Endothelial cell of umbilical vein (primary cell): ENCODE data around the gene CDK6. TPM values are rescaled to one million over a fixed set of nuclear protein-coding genes. Genes with fewer than 3 reads are reported as not detected.

Experiments
- BruUV-seq: library from RNA; stranded (reverse); fragments of 400-500 nt; replicated peaks from 2 replicates; lab custom pipeline; 2021; lab: Mats Ljungman, UMichigan
- CTCF ChIA-PET: fragments of 300-600, 350-600 bp; sonication (Branson Sonifier 250); formaldehyde crosslinking; loops from one replicate; lab custom pipeline; 2021; ENCODE audit warnings: antibody characterized with exemption, inconsistent platforms; lab: Charles Lee
- POLR2A ChIA-PET: fragments of 300-600, 350-600 bp; sonication (Branson Sonifier 250); formaldehyde crosslinking; loops from one replicate; lab custom pipeline; 2021; ENCODE audit warnings: antibody characterized with exemption, inconsistent platforms; lab: Charles Lee
- DNase-seq: peaks from one replicate; pipeline ENCODE4 v3.0.0-alpha.2; 2011; ENCODE audit warnings: low read depth, low spot score
- FAIRE-seq: peaks from 2 replicates; lab custom pipeline; 2011; peaks lifted over from hg19 to GRCh38; lab: Jason Lieb, UNC
- H2AFZ ChIP-seq: 2 replicates; pipeline ENCODE4 v1.6.0; 2012; ENCODE audit warnings: low read depth, low read length, control low read depth, inconsistent platforms
- H3K27ac ChIP-seq: 2 replicates; pipeline ENCODE4 v1.5.1; 2011; ENCODE audit warnings: low read depth, mild to moderate bottlenecking, control low read depth, low read length, moderate library complexity; ENCODE audit not compliant: insufficient read depth
- H3K27me3 ChIP-seq, 2 experiments: 2 replicates each; pipeline versions ENCODE4 v1.6.0 to v1.6.1; 2011; ENCODE audit warnings: low read length in 2 of 2, mixed read lengths in 1 of 2; ENCODE audit not compliant: control insufficient read depth in 2 of 2, insufficient read depth in 2 of 2
- H3K36me3 ChIP-seq, 2 experiments: 2 replicates in 1 of 2; 3 replicates in 1 of 2; pipeline ENCODE4 v1.5.1; 2011; ENCODE audit warnings: low read length in 2 of 2, mild to moderate bottlenecking in 1 of 2, moderate library complexity in 1 of 2; ENCODE audit not compliant: control insufficient read depth in 2 of 2, insufficient read depth in 2 of 2; ENCODE audit errors: extremely low read depth in 1 of 2
- H3K4me1 ChIP-seq: 3 replicates; pipeline ENCODE4 v1.5.1; 2011; ENCODE audit warnings: mild to moderate bottlenecking, low read length; ENCODE audit not compliant: control insufficient read depth, insufficient read depth; ENCODE audit errors: extremely low read depth
- H3K4me2 ChIP-seq: 2 replicates; pipeline ENCODE4 v1.6.1; 2011; ENCODE audit warnings: low read length, control low read depth, mixed read lengths; ENCODE audit not compliant: insufficient read depth
- H3K4me3 ChIP-seq, 3 experiments: fragments of 200-600 bp in 1 of 3; sonication (generic), shearing (Covaris generic) in 1 of 3; replicated peaks in 1 of 3; 2 replicates each; pipeline ENCODE4 v1.5.1; 2011 to 2016; ENCODE audit warnings: control low read depth in 3 of 3, low read length in 3 of 3, mild to moderate bottlenecking in 2 of 3, inconsistent platforms in 1 of 3, low read depth in 1 of 3, moderate library complexity in 1 of 3; ENCODE audit not compliant: insufficient read depth in 1 of 3
- H3K79me2 ChIP-seq: 2 replicates; pipeline ENCODE4 v1.6.0; 2012; ENCODE audit warnings: low read length, inconsistent platforms; ENCODE audit not compliant: control insufficient read depth, insufficient read depth
- H3K9ac ChIP-seq: replicated peaks from 2 replicates; pipeline ENCODE3; 2011; ENCODE audit warnings: low read length, control low read depth; ENCODE audit not compliant: insufficient read depth; ENCODE audit errors: extremely low read depth
- H3K9me1 ChIP-seq: replicated peaks from 3 replicates; pipeline ENCODE4 v1.6.0; 2011; ENCODE audit warnings: mild to moderate bottlenecking, low read length; ENCODE audit not compliant: control insufficient read depth, insufficient read depth; ENCODE audit errors: extremely low read depth
- H3K9me3 ChIP-seq: replicated peaks from 2 replicates; pipeline ENCODE4 v1.5.1; 2012; ENCODE audit warnings: low read length, inconsistent platforms; ENCODE audit not compliant: control insufficient read depth, insufficient read depth
- H4K20me1 ChIP-seq: replicated peaks from 2 replicates; pipeline ENCODE3; 2011; ENCODE audit warnings: mild to moderate bottlenecking, low read length; ENCODE audit not compliant: control insufficient read depth, insufficient read depth; ENCODE audit errors: extremely low read depth
- EZH2 ChIP-seq: IDR thresholded peaks from 2 replicates; pipeline ENCODE4 v1.6.1; 2012; ENCODE audit warnings: borderline replicate concordance, low read depth, mild to moderate bottlenecking, moderate library complexity, low read length, inconsistent platforms; ENCODE audit not compliant: severe bottlenecking
- FOS ChIP-seq: IDR thresholded peaks from 2 replicates; pipeline ENCODE4 v1.6.1; 2011; ENCODE audit warnings: mild to moderate bottlenecking, low read length, moderate library complexity, borderline replicate concordance; ENCODE audit not compliant: insufficient read depth
- GATA2 ChIP-seq: IDR thresholded peaks from 2 replicates; pipeline ENCODE4 v1.7.0; 2011; ENCODE audit warnings: low read depth, mild to moderate bottlenecking, moderate library complexity, mixed read lengths, low read length; ENCODE audit not compliant: insufficient read length, insufficient read depth
- JUN ChIP-seq: IDR thresholded peaks from 2 replicates; pipeline ENCODE4 v1.6.1; 2011; ENCODE audit warnings: borderline replicate concordance, low read depth; ENCODE audit not compliant: insufficient read length, insufficient read depth
- MYC ChIP-seq: IDR thresholded peaks from one replicate; pipeline ENCODE4 v1.6.1; 2011; ENCODE audit warnings: mild to moderate bottlenecking, low read depth, low read length
- POLR2A ChIP-seq: IDR thresholded peaks from 2 replicates; pipeline ENCODE4 v1.6.1; 2012; ENCODE audit warnings: low read depth, mild to moderate bottlenecking, control low read depth, low read length
- POLR2AphosphoS5 ChIP-seq: IDR thresholded peaks from 2 replicates; pipeline ENCODE4 v1.6.1; 2012; ENCODE audit warnings: low read depth, mild to moderate bottlenecking, control low read depth, low read length, moderate library complexity; ENCODE audit not compliant: insufficient read depth
- dilution Hi-C: fragments of 300-500 bp; cut with MboI; formaldehyde crosslinking; loops from one replicate; pipeline ENCODE4 v1.15.0; 2019; ENCODE audit warnings: low sequenced_read_pairs; ENCODE audit not compliant: extremely low pct_ligation_motif_present
- intact Hi-C: fragments of 100-400 bp; cut with micrococcal nuclease; formaldehyde crosslinking; loops from one replicate; pipeline ENCODE4 v1.10.0; 2022
- polyA plus RNA-seq, 4 experiments: library from polyadenylated mRNA; depleted of rRNA in 3 of 4; stranded (reverse) in 3 of 4; unstranded in 1 of 4; fragments of >200 nt; gene quantifications; 2 replicates each; pipeline versions ENCODE4 v1.2.1 to v1.2.3, GENCODE V29; 2011 to 2012; ENCODE audit warnings: missing spikeins in 1 of 4
- total RNA-seq: library from RNA; stranded (reverse); gene quantifications from 2 replicates; pipeline ENCODE4 v1.2.3, GENCODE V29; 2021
- TF ChIP-seq, protein P1 (sequence below): IDR thresholded peaks from 2 replicates; pipeline ENCODE4 v1.6.1; 2011; ENCODE audit not compliant: insufficient read depth, insufficient read length
- TF ChIP-seq, protein P2 (sequence below), 2 donors: IDR thresholded peaks; 1 replicate in 1 of 2; 2 replicates in 1 of 2; pipeline ENCODE4 v1.5.1; 2011; ENCODE audit warnings: low read length in 2 of 2, mild to moderate bottlenecking in 2 of 2, moderate library complexity in 2 of 2, control low read depth in 1 of 2, inconsistent platforms in 1 of 2, low read depth in 1 of 2; ENCODE audit not compliant: insufficient read depth in 1 of 2; ENCODE audit errors: extremely low read depth in 1 of 2

CDK6 gene
- total and polyA plus RNA-seq, 2 donors (not counting 3 experiments of a cell fraction or from before 2014, with no cell fraction given): 6.0 to 28.2 TPM

DNA sequence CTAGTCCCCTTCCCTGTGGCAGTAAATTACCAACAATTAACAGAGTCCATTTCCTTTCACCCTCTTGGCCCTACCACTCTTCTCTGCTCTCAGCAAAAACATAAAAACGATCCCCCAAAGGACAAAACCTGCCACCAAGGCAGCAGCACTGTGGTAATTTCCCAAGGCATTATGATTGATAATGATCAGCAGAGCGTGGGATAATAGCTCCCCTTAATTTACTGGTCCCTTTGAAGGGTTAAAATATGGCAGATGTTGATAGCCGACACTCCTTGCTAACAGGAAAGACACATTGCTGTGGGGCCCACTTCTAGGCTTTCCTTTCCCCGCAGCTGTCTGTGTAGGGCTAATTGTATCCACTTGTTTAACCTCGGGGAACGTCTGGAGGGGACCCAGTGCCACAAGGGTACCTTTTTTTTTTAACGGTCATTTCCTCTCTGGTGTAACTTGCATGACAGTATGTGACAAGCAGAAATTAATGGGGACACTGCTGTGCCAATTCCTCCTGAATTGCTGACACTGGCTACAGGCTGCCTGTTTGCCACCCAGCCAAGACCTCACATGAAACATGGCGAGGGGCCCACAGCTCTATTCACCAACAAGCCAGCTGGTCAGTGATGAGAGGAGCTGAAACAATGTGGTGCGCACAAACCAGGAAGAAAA, 81.3 kb downstream of the CDK6 start:
- Histone ChIP-seq H3K27me3 (no peaks in the 10 kb centered on the region), H3K4me2 (no peak overlapping the region), H3K9ac (no peak overlapping the region), H3K36me3 (no peaks in the 10 kb centered on the region), H3K4me1 (peaks cover 17% of the 10 kb centered on the region), H3K79me2 (peaks cover 6% of the 10 kb centered on the region), H3K9me3 (no peaks in the 10 kb centered on the region), H3K9me1 (peaks cover 2% of the 10 kb centered on the region), H3K27ac (no peak overlapping the region), H4K20me1 (no peaks in the 10 kb centered on the region), H2AFZ (no peak overlapping the region), H3K4me3 (no peak overlapping the region)
- no TSS peak for BruUV-seq
- POLR2A ChIA-PET: no interaction called here
- CTCF ChIA-PET: interaction anchor here (1.9 kb wide), 1 partner anchor 12 kb away, joined by 6 read pairs; no protein-coding TSS in a partner anchor
- dilution Hi-C loops (no loop called here), intact Hi-C loops (no loop called here)
- TF ChIP-seq, protein P1, sequence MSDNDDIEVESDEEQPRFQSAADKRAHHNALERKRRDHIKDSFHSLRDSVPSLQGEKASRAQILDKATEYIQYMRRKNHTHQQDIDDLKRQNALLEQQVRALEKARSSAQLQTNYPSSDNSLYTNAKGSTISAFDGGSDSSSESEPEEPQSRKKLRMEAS: no peak
- TF ChIP-seq GATA2 (no peak), POLR2A (no peak), MYC (no peak), POLR2AphosphoS5 (no peak), FOS (no peak), EZH2 (no peak), JUN (no peak)
- TF ChIP-seq, protein P2, sequence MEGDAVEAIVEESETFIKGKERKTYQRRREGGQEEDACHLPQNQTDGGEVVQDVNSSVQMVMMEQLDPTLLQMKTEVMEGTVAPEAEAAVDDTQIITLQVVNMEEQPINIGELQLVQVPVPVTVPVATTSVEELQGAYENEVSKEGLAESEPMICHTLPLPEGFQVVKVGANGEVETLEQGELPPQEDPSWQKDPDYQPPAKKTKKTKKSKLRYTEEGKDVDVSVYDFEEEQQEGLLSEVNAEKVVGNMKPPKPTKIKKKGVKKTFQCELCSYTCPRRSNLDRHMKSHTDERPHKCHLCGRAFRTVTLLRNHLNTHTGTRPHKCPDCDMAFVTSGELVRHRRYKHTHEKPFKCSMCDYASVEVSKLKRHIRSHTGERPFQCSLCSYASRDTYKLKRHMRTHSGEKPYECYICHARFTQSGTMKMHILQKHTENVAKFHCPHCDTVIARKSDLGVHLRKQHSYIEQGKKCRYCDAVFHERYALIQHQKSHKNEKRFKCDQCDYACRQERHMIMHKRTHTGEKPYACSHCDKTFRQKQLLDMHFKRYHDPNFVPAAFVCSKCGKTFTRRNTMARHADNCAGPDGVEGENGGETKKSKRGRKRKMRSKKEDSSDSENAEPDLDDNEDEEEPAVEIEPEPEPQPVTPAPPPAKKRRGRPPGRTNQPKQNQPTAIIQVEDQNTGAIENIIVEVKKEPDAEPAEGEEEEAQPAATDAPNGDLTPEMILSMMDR (IDR thresholded peaks at IDR 0.05; ENCODE audit: extremely low read depth in 1 of 2, insufficient read depth in 1 of 2, low read depth in 1 of 2, low read length in 2 of 2): no peak
- DNase-seq (no peak), FAIRE-seq (no peak)
